Stimulated activated CD8-positive, alpha-beta memory T cell treated with anti-CD3 and anti-CD28 coated beads, Interleukin-4, amount 100 ng/mL, for 4 hours (primary cell): ENCODE data around the gene CDHR5.
"Not testable (repeated sequence)": the region's sequence is repeated elsewhere in the genome, so short reads cannot be mapped to it uniquely, and the experiment has no call there.

Source experiments
- DNase-seq, 2 donors: peaks; one replicate each; pipeline ENCODE4 v3.0.0-alpha.2; 2020; ENCODE audit warnings: low read depth in 2 of 2, low spot score in 1 of 2

Gene CDHR5, protein sequence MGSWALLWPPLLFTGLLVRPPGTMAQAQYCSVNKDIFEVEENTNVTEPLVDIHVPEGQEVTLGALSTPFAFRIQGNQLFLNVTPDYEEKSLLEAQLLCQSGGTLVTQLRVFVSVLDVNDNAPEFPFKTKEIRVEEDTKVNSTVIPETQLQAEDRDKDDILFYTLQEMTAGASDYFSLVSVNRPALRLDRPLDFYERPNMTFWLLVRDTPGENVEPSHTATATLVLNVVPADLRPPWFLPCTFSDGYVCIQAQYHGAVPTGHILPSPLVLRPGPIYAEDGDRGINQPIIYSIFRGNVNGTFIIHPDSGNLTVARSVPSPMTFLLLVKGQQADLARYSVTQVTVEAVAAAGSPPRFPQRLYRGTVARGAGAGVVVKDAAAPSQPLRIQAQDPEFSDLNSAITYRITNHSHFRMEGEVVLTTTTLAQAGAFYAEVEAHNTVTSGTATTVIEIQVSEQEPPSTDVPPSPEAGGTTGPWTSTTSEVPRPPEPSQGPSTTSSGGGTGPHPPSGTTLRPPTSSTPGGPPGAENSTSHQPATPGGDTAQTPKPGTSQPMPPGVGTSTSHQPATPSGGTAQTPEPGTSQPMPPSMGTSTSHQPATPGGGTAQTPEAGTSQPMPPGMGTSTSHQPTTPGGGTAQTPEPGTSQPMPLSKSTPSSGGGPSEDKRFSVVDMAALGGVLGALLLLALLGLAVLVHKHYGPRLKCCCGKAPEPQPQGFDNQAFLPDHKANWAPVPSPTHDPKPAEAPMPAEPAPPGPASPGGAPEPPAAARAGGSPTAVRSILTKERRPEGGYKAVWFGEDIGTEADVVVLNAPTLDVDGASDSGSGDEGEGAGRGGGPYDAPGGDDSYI

DNA sequence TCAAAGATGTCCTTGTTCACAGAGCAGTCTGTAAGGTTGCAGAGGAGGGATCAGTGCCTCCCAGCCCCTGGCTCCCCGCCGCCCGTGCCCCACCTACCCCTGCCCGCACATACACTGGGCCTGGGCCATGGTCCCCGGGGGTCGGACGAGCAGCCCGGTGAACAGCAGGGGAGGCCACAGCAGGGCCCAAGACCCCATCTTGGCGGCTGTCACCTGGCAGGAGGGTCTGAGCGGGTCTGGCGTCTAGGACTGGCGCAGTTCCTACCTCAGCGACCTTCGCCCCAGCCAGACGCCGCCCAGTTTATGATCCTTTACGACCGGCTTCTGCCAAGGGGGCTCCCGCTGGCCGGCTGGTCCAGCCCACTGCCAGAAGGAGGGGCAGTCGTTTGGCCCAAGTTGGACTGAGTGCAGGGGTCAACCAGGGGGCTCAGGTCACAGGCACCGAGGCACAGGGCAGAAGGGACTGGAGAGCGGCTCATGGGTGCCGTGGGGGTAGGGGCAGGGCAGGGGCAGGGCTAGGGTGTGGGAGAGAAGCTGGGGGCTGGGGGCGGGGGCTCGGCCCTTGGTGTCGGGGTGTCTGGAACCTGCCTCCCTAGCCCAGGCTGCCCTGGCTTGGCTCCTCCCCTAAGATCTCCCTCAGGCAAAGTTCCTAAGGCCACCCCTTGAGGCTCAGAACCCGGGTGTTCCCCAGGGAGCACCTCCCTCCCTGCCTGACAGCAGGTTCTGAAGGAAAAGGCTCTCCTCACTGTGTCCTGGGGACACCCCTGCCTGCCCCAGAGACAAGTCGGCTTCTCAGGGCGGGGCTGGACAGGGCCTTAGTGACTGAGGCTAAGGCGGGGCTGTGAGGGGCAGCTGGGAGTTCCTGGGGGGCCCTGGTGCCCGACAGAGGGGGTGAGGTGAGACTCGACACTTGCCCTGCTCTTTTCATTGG lies at the start of gene CDHR5:
CDHR5 (minus strand) TSS at position 251 of the 931 bp plus-strand sequence; CDS start at position 198, 53 bp downstream.
- DNase-seq: no peak

DNA sequence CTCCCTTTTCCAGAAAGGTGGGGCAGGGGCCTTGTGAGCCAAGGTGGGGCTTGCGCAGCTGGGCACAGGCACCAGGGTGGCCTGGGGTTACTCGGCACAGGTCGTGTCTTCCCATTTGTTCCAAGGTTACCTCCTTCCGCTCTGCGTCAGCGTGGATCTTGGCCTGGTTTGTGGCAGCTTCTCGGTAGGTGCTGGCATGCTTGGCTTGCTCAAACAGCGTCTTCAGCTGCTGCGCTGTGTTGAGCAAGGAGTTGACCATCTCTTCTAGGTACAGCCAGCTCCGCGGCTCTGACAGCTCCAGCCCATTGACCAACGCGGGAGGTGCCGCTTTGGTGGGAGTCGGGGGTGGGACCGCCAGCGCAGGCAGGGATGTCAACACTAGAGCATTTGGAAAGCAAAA lies 49.7 kb upstream of the CDHR5 start:
- no peak for DNase-seq

DNA sequence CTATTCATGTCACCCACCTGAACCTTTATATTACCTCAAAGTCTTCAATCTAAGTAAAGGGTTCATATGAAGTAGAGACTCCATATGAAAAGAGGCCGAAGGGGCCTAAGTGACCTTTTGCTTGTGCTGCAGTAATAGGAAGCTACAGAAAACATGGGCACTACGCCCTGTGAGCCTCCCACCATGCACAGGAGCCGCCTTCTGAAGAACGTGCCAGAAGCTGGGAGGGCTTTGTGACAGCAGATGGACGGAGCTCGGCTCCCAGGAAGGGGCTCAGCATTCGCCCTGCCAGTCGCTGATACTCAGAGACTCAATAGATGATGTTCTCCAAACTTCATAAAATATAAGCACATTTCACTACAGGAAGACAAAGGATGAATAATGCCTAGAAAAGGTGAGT lies 49.1 kb upstream of the CDHR5 start:
- DNase-seq: no peak

DNA sequence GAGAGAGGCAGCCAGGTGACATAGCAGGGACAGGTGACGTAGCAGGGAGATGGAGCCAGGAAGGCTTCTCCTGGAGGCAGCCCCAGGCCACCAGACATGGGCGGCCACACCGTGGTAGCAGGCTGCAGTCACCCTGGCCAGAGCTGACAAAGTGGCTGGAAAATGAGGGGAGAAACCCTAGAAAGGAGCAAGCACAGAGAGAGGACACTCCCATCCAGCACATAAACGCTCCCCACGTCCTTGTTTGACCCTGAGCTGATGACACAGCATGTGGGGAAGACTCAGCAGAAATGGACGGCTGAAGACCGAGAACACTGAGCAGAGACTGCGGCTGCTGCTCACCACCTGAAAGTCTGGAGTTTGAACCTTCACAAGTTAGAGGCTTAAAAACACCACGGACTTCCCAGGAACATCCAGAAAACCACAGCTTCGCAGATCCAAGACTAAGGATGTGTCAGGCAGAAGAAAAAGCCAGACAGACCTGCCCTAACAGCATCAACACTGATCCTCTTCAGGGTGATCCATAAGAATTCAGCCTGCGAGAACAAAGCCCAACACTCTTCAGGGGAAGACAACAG lies 41.0 kb upstream of the CDHR5 start:
- no peak for DNase-seq

DNA sequence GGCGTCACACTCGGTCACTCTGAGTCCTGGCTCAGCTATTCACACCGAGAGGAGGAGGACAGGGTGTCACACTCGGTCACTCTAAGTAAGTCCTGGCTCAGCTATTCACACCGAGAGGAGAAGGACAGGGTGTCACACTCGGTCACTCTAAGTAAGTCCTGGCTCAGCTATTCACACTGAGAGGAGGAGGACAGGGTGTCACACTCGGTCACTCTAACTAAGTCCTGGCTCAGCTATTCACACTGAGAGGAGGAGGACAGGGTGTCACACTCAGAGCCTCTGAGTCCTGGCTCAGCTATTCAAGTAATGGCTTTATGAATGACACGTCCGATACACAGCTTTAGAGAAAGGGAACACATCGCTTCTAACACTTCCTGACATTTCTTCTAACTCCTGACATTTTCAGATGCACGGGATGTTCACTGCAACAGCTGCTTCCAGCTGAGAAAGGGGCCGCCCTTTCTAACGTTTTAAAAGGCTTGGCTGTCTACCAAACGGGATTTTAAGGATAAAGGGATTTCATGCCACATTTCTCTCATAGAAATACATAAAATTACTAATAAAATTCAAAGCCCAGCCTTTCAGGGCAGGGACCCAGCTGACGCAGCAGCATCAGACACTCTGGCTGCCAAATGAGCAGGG lies 40.4 kb upstream of the CDHR5 start:
- no peak for DNase-seq

DNA sequence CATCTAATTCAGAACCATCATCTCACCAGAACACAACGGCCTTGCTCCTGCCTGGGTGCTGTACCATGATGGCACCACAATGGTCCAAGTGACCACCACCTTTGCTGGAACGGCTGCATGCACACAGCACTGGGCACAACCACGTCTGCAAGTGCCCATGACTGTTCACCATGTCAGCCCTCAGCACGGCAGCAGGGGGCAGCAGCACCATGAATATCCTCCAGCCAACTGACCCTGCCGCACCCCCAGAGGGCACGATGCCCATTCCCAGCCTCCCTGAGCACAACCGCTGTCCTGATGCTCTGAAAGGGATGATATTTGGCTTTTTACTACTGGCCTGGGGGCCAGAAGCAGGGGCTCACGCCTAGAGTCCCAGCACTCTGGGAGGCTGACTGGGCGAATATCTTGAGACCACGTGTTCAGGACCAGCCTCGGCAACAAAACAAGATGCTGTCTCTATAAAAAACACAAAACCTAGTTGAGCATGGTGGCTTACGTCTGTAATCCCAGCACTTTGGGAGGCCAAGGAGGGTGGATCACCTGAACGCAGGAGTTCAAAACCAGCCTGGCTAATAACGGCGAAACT lies 38.0 kb upstream of the CDHR5 start:
- DNase-seq: no peak

DNA sequence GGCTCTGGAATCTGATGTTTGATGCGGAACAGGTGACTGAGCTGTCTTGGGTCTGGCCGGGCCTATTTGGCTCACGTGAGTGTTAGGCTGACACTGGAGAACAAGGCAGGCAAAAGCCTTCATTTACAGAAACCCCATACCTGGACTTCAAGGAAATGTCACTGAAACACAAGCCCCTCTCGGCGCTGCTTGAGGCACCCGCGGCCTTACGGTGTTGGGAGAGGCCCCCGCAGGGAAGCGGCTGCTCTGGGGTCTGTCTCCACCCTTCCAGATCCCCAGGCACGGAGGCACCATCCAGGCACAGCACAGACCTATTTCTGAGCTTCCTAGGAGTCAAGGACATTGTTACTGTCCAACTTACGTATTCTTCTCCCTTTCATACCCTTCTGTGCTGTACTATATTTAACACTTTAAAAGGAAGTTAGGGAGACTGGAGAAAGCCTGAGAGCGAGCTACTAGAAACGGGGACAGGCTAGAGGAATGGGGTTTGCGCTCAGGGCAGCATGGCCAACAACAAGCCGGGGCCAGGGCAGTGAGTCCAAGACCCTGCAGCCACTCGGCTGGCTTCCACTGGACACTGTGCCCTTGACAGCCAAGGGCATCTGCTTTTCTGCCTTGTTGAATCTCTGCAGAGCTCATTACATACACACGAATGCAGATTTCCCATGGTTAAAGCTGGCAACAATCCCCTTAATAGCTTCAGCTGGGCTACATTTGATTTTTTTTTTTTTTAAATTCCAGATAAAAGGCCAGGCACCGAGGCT lies 36.1 kb upstream of the CDHR5 start:
- DNase-seq: no peak

DNA sequence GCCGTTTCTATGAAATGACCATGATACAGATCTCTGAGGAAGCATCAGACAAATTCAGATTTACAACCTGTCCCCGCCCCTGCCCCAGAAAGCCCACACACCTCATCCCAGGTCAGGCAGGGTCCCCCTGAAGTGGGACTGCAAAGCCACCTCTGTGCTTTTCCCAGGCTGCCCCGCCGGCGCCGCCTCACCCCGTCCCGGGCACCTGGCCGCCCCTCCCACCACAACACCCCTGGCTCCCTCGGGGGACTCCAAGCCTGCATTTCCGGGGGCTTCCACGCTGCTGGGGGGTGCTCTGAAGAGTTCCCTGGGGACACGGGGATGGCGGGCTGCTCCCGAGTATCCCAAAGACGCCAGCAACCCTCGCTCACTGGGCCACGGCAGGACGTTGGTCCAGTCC lies 35.5 kb upstream of the CDHR5 start:
- DNase-seq: no peak

DNA sequence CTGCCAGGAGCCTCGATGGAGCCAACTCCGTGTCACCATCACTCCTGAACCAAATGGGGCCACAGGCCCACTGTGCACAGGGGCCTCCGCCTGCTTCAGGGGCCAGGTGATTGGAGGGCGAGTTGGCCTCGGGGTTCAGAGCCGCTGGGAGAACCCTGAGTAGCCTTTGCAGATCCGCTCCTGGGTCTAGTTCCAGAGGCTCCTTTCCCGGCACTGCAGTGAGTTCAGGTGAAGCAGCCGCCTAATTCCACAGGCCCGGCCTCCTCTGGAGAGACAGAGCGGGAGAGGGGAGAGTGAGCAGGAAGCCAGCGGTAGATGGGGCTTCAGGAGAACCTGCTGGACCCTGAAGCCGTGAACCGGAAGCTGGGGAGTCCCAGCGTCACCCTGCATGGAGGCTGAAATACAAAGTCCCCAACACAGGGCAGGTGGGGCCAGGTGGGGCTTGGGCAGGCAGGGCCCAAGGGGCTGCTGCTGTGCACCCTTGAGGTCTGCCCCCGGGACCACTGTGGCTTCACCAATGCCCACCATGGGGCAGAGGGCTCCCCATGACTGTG lies 34.9 kb upstream of the CDHR5 start:
- DNase-seq: no peak

DNA sequence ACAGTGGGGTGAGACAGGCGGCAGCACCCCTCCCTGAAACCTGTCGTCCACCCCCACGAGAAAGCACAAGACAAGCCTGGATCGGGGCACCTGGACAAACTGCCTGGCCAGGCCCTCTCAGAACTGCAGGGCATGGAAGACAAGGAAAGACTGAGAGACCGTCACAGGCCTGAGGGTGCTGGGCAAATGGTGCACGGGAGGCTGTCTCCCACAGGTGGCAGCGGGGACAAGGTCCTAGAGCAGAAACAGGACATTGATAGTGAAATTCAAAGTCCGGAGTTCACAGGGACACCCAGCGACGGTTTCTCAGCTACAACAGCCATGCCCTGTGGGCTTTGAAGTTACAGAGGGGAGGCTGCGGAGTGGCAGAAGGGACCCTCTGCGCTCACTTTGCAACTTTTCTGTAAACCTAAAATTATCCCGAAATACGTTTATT lies 33.0 kb upstream of the CDHR5 start:
- DNase-seq: no peak

DNA sequence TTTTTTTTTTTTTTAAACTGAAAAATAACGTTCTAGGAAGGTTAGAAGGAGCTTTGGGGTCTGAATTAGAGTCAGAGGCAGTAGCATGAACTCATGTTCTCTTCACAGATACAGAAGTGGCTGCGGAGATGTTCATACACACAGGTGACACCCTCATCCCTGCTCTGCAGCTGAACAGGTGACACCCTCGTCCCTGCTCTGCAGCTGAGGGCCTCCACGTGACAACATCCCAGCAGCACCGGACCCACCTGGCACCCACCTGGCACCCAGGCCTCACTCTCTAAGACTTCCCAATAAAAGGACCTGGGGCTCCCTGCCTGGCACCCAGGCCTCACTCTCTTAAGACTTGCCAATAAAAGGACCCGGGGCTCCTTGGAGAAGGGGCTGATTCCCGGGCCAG lies 32.1 kb upstream of the CDHR5 start:
- DNase-seq: no peak

DNA sequence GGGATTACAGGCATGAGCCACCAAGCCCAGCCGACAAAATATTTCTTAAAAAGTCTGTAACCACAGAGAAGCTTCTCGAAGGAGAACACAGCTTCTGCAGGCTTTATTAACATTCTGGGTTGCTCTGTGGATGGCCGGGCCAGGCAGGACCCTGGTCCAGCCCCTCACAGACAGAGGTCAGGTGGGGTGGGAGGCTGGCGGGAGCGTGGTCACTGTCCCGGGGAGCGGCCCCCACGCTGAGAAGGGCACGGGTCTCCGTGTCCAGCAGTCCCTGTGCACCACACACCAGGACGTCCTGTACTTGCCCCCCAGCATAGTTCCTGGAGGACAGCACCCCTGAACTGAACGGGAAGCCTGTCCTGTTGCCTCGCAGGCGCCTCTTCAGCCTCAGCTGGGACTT lies 31.7 kb upstream of the CDHR5 start:
- DNase-seq: no peak

DNA sequence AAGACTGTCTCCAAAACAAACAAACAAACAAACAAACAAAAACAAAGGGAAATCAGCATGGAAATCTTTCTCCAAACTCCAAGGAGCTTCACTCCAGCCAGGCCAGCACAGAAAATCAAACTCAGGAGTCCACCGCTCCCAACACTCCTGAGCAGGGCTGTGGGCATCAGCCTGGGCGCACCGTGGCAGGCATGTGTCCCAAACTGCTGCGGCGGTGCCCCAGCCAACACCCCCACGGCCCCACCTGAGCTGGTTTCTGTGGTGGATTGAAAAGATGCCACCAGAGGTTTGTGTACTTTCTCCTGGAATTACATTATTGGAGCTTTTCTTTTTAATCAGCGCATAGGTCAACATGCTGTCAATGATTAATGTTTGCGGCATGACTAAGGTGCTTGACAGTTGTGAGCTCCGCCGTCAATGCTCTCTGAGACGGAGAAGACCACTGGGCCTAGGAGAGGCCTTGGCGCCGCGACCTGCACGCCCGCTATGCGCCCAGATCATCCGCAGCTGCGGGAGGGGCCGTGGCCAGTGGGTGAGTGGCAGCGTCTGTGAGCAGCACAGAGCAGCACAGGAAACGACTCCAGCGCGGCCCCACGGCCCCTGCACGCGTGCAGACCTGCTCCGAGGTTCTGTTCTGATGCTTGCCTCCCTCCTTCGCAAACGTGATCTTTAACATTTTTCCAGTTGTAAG lies 30.4 kb upstream of the CDHR5 start:
- DNase-seq: no peak

DNA sequence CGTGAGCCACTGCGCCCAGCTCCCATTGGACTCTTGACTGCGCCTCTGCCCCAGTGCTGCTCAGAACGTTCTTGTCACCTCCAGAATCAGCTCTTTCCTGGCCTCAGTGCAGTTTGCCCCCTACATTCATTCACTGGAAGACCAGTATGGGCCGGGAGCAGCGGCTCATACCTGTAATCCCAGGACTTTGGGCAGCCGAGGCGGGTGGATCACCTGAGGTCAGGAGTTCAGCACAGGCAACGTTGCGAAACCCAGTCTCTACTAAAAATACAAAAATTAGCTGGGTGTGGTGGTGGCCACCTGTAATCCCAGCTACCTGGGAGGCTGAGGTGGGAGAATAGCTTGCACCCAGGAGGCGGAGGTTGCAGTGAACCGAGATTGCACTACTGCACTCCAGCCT lies 29.7 kb upstream of the CDHR5 start:
- DNase-seq: not testable (repeated sequence)

DNA sequence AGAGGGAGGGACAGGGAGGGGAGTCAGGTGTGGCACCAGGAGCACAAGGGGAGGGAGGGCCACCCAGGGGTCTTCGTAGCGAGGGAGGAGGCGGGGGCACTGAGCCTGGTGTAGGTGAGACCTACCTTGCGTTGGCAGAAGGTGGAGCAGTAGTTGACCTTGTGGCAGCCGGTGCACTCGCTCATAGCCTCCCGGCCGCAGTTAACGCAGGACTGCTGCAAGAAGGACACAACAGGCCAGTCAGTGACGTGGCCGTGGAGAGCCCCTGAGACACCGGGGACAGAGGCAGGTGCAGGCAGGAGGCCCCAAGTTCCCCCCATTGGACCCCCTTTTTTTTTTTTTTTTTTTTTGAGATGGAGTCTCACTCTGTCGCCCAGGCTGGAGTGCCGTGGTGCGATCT lies 29.1 kb upstream of the CDHR5 start:
- DNase-seq: no peak

DNA sequence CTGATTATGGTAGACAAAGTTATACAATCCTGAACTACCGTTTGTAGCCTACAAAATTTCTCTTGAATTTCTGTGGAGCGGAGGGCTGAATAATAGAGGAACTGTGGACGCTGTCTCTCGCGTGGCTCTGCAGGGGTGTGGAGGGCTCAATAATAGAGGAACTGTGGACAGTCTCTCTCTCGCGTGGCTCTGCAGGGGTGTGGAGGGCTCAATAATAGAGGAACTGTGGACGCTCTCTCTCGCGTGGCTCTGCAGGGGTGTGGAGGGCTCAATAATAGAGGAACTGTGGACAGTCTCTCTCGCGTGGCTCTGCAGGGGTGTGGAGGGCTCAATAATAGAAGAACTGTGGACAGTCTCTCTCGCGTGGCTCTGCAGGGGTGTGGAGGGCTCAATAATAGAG lies 28.4 kb upstream of the CDHR5 start:
- DNase-seq: not testable (repeated sequence)

DNA sequence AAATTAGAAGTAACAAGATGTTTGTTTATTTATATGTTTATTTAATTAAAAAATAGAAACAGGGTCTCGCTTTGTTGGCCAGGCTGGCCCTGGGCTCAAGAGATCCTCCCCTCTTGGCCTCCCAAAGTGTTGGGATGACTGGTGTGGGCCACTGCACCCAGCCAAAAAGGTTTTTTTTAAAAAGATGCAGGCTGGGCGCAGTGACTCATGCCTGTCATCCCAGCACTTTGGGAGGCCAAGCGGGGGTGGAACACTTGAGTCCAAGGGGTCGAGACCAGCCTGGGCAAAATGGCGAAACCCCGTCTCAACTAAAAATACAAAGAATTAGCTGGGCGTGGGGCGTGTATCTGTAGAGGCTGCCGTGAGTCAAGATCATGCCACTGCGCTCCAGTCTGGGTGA lies 25.7 kb upstream of the CDHR5 start:
- DNase-seq: no peak

DNA sequence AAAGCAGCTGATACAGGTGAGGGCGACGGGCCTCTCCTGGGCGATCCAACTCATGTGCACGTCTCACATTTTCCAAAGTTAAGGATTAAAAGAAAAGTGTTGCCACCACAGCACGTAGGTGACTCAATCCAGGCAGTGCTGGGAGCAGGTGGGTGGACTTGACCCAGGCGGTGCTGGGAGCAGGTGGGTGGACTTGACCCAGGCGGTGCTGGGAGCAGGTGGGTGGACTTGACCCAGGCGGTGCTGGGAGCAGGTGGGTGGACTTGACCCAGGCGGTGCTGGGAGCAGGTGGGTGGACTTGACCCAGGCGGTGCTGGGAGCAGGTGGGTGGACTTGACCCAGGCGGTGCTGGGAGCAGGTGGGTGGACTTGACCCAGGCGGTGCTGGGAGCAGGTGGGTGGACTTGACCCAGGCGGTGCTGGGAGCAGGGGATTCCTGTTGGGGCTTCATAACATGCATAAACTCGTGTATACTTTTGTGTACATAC lies 23.0 kb upstream of the CDHR5 start:
- not testable (repeated sequence) for DNase-seq
